H1 (cell line): ENCODE results near the gene SH3RF3. TPM values are rescaled to one million over a fixed set of nuclear protein-coding genes. Genes with fewer than 3 reads are reported as not detected.

Experiments used
- CTCF ChIA-PET: fragments of 300-600 bp; sonication (Branson Sonifier 250); formaldehyde crosslinking; loops from one replicate; lab custom pipeline; 2021; ENCODE audit not compliant: partially characterized antibody; lab: Charles Lee
- POLR2A ChIA-PET: fragments of 300-600 bp; sonication (Branson Sonifier 250); formaldehyde crosslinking; loops from one replicate; lab custom pipeline; 2021; ENCODE audit warnings: inconsistent platforms; ENCODE audit not compliant: partially characterized antibody; lab: Charles Lee
- DNase-seq, 2 experiments: peaks; one replicate each; pipeline versions ENCODE4 v3.0.0 to v3.0.0-alpha.2; 2010 to 2022; ENCODE audit warnings: low spot score in 2 of 2, low read depth in 1 of 2, mixed read lengths in 1 of 2
- FAIRE-seq: peaks from 2 replicates; lab custom pipeline; 2011; peaks lifted over from hg19 to GRCh38; lab: Jason Lieb, UNC
- H2AFZ ChIP-seq: 2 replicates; pipeline ENCODE4 v1.8.1; 2012; ENCODE audit warnings: low read length, inconsistent platforms
- H2AK5ac ChIP-seq: 2 replicates; pipeline ENCODE4 v1.6.1; 2013; ENCODE audit warnings: low read depth, low read length
- H2BK120ac ChIP-seq: replicated peaks from 2 replicates; pipeline ENCODE3; 2013; ENCODE audit warnings: low read depth, low read length, inconsistent platforms
- H2BK12ac ChIP-seq: 2 replicates; pipeline ENCODE4 v1.6.1; 2013; ENCODE audit warnings: low read depth, low read length
- H2BK15ac ChIP-seq: 2 replicates; pipeline ENCODE4 v1.6.1; 2013; ENCODE audit warnings: low read length
- H2BK20ac ChIP-seq: 2 replicates; pipeline ENCODE4 v1.6.1; 2013; ENCODE audit warnings: low read length
- H2BK5ac ChIP-seq: 2 replicates; pipeline ENCODE4 v1.6.1; 2013; ENCODE audit warnings: low read depth, low read length
- H3K14ac ChIP-seq: 2 replicates; pipeline ENCODE4 v1.6.1; 2013; ENCODE audit warnings: inconsistent platforms; ENCODE audit not compliant: insufficient read length
- H3K18ac ChIP-seq: 2 replicates; pipeline ENCODE4 v1.6.1; 2013; ENCODE audit warnings: low read length; ENCODE audit errors: extremely low read depth
- H3K23ac ChIP-seq: 2 replicates; pipeline ENCODE4 v1.6.1; 2013; ENCODE audit warnings: inconsistent platforms; ENCODE audit not compliant: insufficient read length
- H3K23me2 ChIP-seq: 2 replicates; pipeline ENCODE4 v1.6.1; 2013; ENCODE audit warnings: low read depth, low read length
- H3K27ac ChIP-seq: 2 replicates; pipeline ENCODE4 v1.6.1; 2011; ENCODE audit warnings: low read depth, low read length, inconsistent platforms
- H3K27me3 ChIP-seq, 4 experiments: replicated peaks in 1 of 4; 1 replicate in 1 of 4; 2 replicates in 3 of 4; pipeline versions ENCODE4 v1.6.1 to v1.8.1; 2011 to 2013; ENCODE audit warnings: low read length in 3 of 4, mild to moderate bottlenecking in 3 of 4, inconsistent platforms in 2 of 4, mixed read lengths in 2 of 4, moderate library complexity in 1 of 4; ENCODE audit not compliant: control insufficient read depth in 3 of 4, insufficient read depth in 3 of 4; ENCODE audit errors: extremely low read depth in 1 of 4
- H3K36me3 ChIP-seq, 4 experiments: 2 replicates each; pipeline versions ENCODE4 v1.6.1 to v1.8.1; 2011 to 2013; ENCODE audit warnings: mild to moderate bottlenecking in 4 of 4, low read length in 3 of 4, moderate library complexity in 2 of 4, control low read depth in 1 of 4, inconsistent platforms in 1 of 4; ENCODE audit not compliant: insufficient read depth in 4 of 4, control insufficient read depth in 2 of 4
- H3K4ac ChIP-seq: replicated peaks from 2 replicates; pipeline ENCODE3; 2013; ENCODE audit warnings: low read length, low read depth, mixed read lengths, inconsistent platforms; ENCODE audit not compliant: insufficient read length
- H3K4me1 ChIP-seq, 4 experiments: replicated peaks in 1 of 4; 1 replicate in 1 of 4; 2 replicates in 3 of 4; pipeline versions ENCODE4 v1.6.1 to v1.8.1; 2011 to 2013; ENCODE audit warnings: low read length in 3 of 4, inconsistent platforms in 2 of 4, mixed read lengths in 1 of 4; ENCODE audit not compliant: insufficient read depth in 4 of 4, control insufficient read depth in 3 of 4
- H3K4me2 ChIP-seq, 2 experiments: 2 replicates each; pipeline versions ENCODE4 v1.6.1 to v1.8.1; 2011 to 2013; ENCODE audit warnings: low read depth in 2 of 2, low read length in 2 of 2, control low read depth in 1 of 2, inconsistent platforms in 1 of 2, mild to moderate bottlenecking in 1 of 2; ENCODE audit not compliant: insufficient read depth in 1 of 2
- H3K4me3 ChIP-seq, 4 experiments: fragments of 200-600, 300-600 bp in 1 of 4; sonication (generic), shearing (Covaris generic), sonication (Bioruptor Twin) in 1 of 4; 2 replicates each; pipeline versions ENCODE4 v1.5.1 to v1.8.1; 2011 to 2016; ENCODE audit warnings: low read length in 4 of 4, low read depth in 3 of 4, control low read depth in 2 of 4, inconsistent platforms in 2 of 4, mild to moderate bottlenecking in 2 of 4, mixed read lengths in 1 of 4, moderate library complexity in 1 of 4; ENCODE audit not compliant: insufficient read depth in 2 of 4; ENCODE audit errors: extremely low read depth in 1 of 4
- H3K56ac ChIP-seq: replicated peaks from 2 replicates; pipeline ENCODE3; 2013; ENCODE audit warnings: low read depth, mild to moderate bottlenecking, mixed read lengths, low read length, inconsistent platforms; ENCODE audit not compliant: insufficient read length
- H3K79me1 ChIP-seq: 2 replicates; pipeline ENCODE4 v1.6.1; 2013; ENCODE audit warnings: low read depth, low read length, control low read depth
- H3K79me2 ChIP-seq, 2 experiments: 2 replicates each; pipeline versions ENCODE4 v1.6.1 to v1.8.1; 2012 to 2013; ENCODE audit warnings: low read length in 2 of 2, mild to moderate bottlenecking in 2 of 2, inconsistent platforms in 1 of 2; ENCODE audit not compliant: insufficient read depth in 2 of 2, control insufficient read depth in 1 of 2
- H3K9ac ChIP-seq, 4 experiments: replicated peaks in 1 of 4; 1 replicate in 1 of 4; 2 replicates in 3 of 4; pipeline versions ENCODE4 v1.6.1 to v1.8.1; 2011 to 2013; ENCODE audit warnings: low read depth in 3 of 4, low read length in 3 of 4, control low read depth in 2 of 4, mild to moderate bottlenecking in 2 of 4, moderate library complexity in 2 of 4, inconsistent platforms in 1 of 4; ENCODE audit errors: extremely low read depth in 1 of 4
- H3K9me3 ChIP-seq, 2 experiments: 2 replicates each; pipeline versions ENCODE4 v1.6.1 to v1.8.1; 2012 to 2013; ENCODE audit warnings: mild to moderate bottlenecking in 2 of 2, moderate library complexity in 2 of 2, control low read depth in 1 of 2, inconsistent platforms in 1 of 2, low read depth in 1 of 2, low read length in 1 of 2, mixed read lengths in 1 of 2; ENCODE audit not compliant: insufficient read depth in 2 of 2
- H4K20me1 ChIP-seq, 2 experiments: replicated peaks in 1 of 2; 2 replicates each; pipeline versions ENCODE3 to v1.8.1; 2011 to 2013; ENCODE audit warnings: inconsistent platforms in 2 of 2, low read length in 2 of 2, mild to moderate bottlenecking in 1 of 2; ENCODE audit not compliant: insufficient read depth in 2 of 2, control insufficient read depth in 1 of 2
- H4K5ac ChIP-seq: 2 replicates; pipeline ENCODE4 v1.6.1; 2013; ENCODE audit warnings: low read length, low read depth, mixed read lengths, inconsistent platforms; ENCODE audit not compliant: insufficient read length
- H4K8ac ChIP-seq: 2 replicates; pipeline ENCODE4 v1.8.0; 2013; ENCODE audit warnings: mild to moderate bottlenecking, moderate library complexity, low read length, inconsistent platforms; ENCODE audit not compliant: insufficient read depth; ENCODE audit errors: extremely low read depth
- H4K91ac ChIP-seq: replicated peaks from 2 replicates; pipeline ENCODE3; 2013; ENCODE audit warnings: low read length, mixed read lengths, inconsistent platforms; ENCODE audit not compliant: insufficient read length
- SRF ChIP-seq: IDR thresholded peaks from 2 replicates; pipeline ENCODE4 v1.6.1; 2011; ENCODE audit warnings: mild to moderate bottlenecking, low read depth, low read length, moderate library complexity
- TAF7 ChIP-seq: optimal IDR thresholded peaks from 2 replicates; pipeline ENCODE3; 2011; ENCODE audit warnings: low read depth, mild to moderate bottlenecking, inconsistent platforms, low read length, moderate library complexity, borderline replicate concordance
- WGBS, 2 experiments: shearing (Covaris generic) in 1 of 2; methylation state at CpG; one replicate each; pipeline versions ENCODE4 v1.1.6 to v1.1.7; 2013 to 2015; ENCODE audit warnings: low lambda C conversion rate in 2 of 2, mixed read lengths in 2 of 2, inconsistent platforms in 1 of 2, low coverage in 1 of 2, missing lambda C conversion rate in 1 of 2; ENCODE audit not compliant: insufficient replicate concordance in 2 of 2, insufficient coverage in 1 of 2, insufficient read length in 1 of 2; ENCODE audit errors: extremely low coverage in 1 of 2, missing lambda C conversion rate in 1 of 2; 5-methylcytosine and 5-hydroxymethylcytosine counted together
- polyA plus RNA-seq, 7 experiments: library from polyadenylated mRNA; depleted of rRNA in 3 of 7; stranded (reverse) in 5 of 7; unstranded in 2 of 7; fragments of >200 nt in 5 of 7; fragments of 200-250 nt in 2 of 7; gene quantifications; 1 replicate in 5 of 7; 2 replicates in 1 of 7; 4 replicates in 1 of 7; pipeline versions ENCODE4 v1.2.1 to v1.2.3, GENCODE V29; 2011 to 2013; ENCODE audit warnings: missing spikeins in 2 of 7, mixed read lengths in 2 of 7
- total RNA-seq: library from RNA; stranded (reverse); fragmentation: NEBNext Ultra II Directional; extraction: Animal tissue kit (Norgen Biotek cat#: 25700); gene quantifications from 2 replicates; pipeline ENCODE4 v1.2.1, GENCODE V29; 2021

Gene SH3RF3
- total and polyA plus RNA-seq, 2 of the 8 experiments (the other 6 are each of a cell fraction or from before 2014, with no cell fraction given) = 0.11 to 0.65 TPM

DNA sequence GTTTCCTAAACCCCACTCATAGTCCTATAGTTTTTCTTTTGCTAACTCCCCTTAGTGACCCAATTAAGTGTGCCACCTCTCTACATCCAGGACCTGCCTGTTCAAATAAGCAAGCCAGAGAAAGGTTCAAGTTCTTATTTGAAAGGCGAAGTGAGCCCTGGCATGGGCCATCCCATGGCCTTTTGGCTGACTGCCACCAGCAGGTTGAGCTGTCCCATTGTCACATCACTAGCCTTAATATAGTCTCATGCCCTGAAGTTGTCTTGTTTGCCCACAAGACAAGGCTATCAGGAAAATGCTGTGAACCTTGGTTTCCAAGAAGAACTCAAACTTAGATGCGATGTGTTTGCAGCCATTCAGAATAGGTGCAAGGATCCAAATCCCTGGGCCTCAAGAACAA, 158.8 kb downstream of the SH3RF3 start:
- no peaks in the 10 kb centered on the region for H4K20me1 ChIP-seq

More for the DNA sequence above, 158.8 kb downstream of the SH3RF3 start:
- no peak overlapping the region for H3K23ac ChIP-seq
- H3K79me1 ChIP-seq = no peaks in the 10 kb centered on the region
- no peak overlapping the region for H4K8ac ChIP-seq
- H3K36me3 ChIP-seq = no peaks in the 10 kb centered on the region
- ChIA-PET POLR2A (no interaction called here), CTCF (interaction anchor here (1.4 to 2.1 kb wide), 2 partner anchors 26 to 118 kb away, joined by 4 to 5 read pairs; no protein-coding TSS in a partner anchor)
- WGBS, 2 experiments = 94% methylated on average over 2 of the region's 2 CpGs; no CpG with 5 or more reads in 1 of the 2 experiments
- DNase-seq (no peak), FAIRE-seq (no peak)
- no peak overlapping the region for H3K4me3 ChIP-seq
- no peak overlapping the region for H3K18ac ChIP-seq
- H3K27ac ChIP-seq = no peak overlapping the region
- no peak for TF ChIP-seq TAF7
- TF ChIP-seq SRF = no peak
- H3K9ac ChIP-seq = no peak overlapping the region
- H2BK5ac ChIP-seq = no peak overlapping the region
- H3K4me2 ChIP-seq = no peak overlapping the region
- H3K56ac ChIP-seq = no peak overlapping the region
- H2BK20ac ChIP-seq = no peak overlapping the region
- no peak overlapping the region for H4K5ac ChIP-seq
- no peaks in the 10 kb centered on the region for H3K9me3 ChIP-seq
- H3K23me2 ChIP-seq = no peaks in the 10 kb centered on the region
- H2BK120ac ChIP-seq = no peak overlapping the region
- no peak overlapping the region for H2BK15ac ChIP-seq
- H3K4me1 ChIP-seq = peaks cover 0 to 6% (median 4%) of the 10 kb centered on the region in 4 experiments; a peak in 3 of 7 replicates
- H3K4ac ChIP-seq = no peak overlapping the region
- H2AFZ ChIP-seq = no peak overlapping the region
- H3K14ac ChIP-seq = no peak overlapping the region
- H2AK5ac ChIP-seq = no peak overlapping the region
- H4K91ac ChIP-seq = no peak overlapping the region
- H3K79me2 ChIP-seq = no peaks in the 10 kb centered on the region
- H3K27me3 ChIP-seq = no peaks in the 10 kb centered on the region
- H2BK12ac ChIP-seq = no peak overlapping the region
